OCI-LY3 (cell line): ENCODE measurements around the gene ZSWIM5.

Experiments
- H2AFZ ChIP-seq: fragments of 200-600, 300-600 bp; shearing (Covaris generic); 2 replicates; pipeline ENCODE4 v1.6.0; 2014; ENCODE audit warnings: antibody characterized with exemption, low read depth, low read length
- H3K27ac ChIP-seq: fragments of 200-600, 300-600 bp; sonication (generic); 2 replicates; pipeline ENCODE4 v1.5.1; 2014; ENCODE audit warnings: mild to moderate bottlenecking, low read length, moderate library complexity, mixed read lengths
- H3K27me3 ChIP-seq: fragments of 200-600, 300-600 bp; sonication (generic); 2 replicates; pipeline ENCODE4 v1.6.1; 2014; ENCODE audit warnings: low read depth, low read length, mixed read lengths
- H3K36me3 ChIP-seq: fragments of 200-600, 300-600 bp; sonication (generic); replicated peaks from 2 replicates; pipeline ENCODE3; 2014; ENCODE audit warnings: low read depth, low read length, mixed read lengths
- H3K4me1 ChIP-seq: fragments of 300-600, 200-600 bp; sonication (generic); 2 replicates; pipeline ENCODE4 v1.6.1; 2014; ENCODE audit warnings: low read length, mixed read lengths
- H3K4me2 ChIP-seq: fragments of 200-600, 300-600 bp; sonication (generic); 2 replicates; pipeline ENCODE4 v1.6.1; 2014; ENCODE audit warnings: low read length, mixed read lengths
- H3K4me3 ChIP-seq: fragments of 300-600, 200-600 bp; sonication (generic); 2 replicates; pipeline ENCODE4 v1.5.1; 2014; ENCODE audit warnings: antibody characterized with exemption, mild to moderate bottlenecking, low read length, moderate library complexity
- H3K79me2 ChIP-seq: fragments of 300-600, 200-600 bp; shearing (Covaris generic); 2 replicates; pipeline ENCODE4 v1.6.1; 2014; ENCODE audit warnings: mild to moderate bottlenecking, low read length, mixed read lengths
- H3K9ac ChIP-seq: fragments of 300-600, 200-600 bp; shearing (Covaris generic); 2 replicates; pipeline ENCODE4 v1.6.0; 2014; ENCODE audit warnings: mild to moderate bottlenecking, low read length, moderate library complexity
- H3K9me3 ChIP-seq: fragments of 200-600, 300-600 bp; shearing (Covaris generic); 2 replicates; pipeline ENCODE4 v1.6.1; 2014; ENCODE audit warnings: low read length, mixed read lengths; ENCODE audit not compliant: insufficient read depth
- H4K20me1 ChIP-seq: fragments of 200-600, 300-600 bp; sonication (generic); 2 replicates; pipeline ENCODE4 v1.6.1; 2016; ENCODE audit warnings: low read length, mixed read lengths; ENCODE audit not compliant: insufficient read depth
- CTCF ChIP-seq: fragments of 200-600, 300-600 bp; sonication (generic); IDR thresholded peaks from 2 replicates; pipeline ENCODE4 v1.5.1; 2014; ENCODE audit warnings: antibody characterized with exemption, low read length, low read depth
- EZH2phosphoT487 ChIP-seq: fragments of 200-600 bp; shearing (Covaris generic); IDR thresholded peaks from 2 replicates; pipeline ENCODE4 v1.6.1; 2018; ENCODE audit warnings: antibody characterized with exemption, mixed run types, low read depth

The ZSWIM5 gene

GRCh38 chr1:45213892-45214291 is 7.5 kb upstream of the ZSWIM5 start:
- Histone ChIP-seq H3K4me2 (no peak overlapping the region), H4K20me1 (no peaks in the 10 kb centered on the region), H3K36me3 (no peaks in the 10 kb centered on the region), H3K27me3 (no peaks in the 10 kb centered on the region), H3K9ac (no peak overlapping the region), H3K27ac (no peak overlapping the region), H3K79me2 (no peaks in the 10 kb centered on the region), H3K4me1 (no peaks in the 10 kb centered on the region), H3K9me3 (no peaks in the 10 kb centered on the region), H3K4me3 (no peak overlapping the region), H2AFZ (no peak overlapping the region)
- no peak for TF ChIP-seq CTCF
- TF ChIP-seq EZH2phosphoT487 = no peak

GRCh38 chr1:45211076-45211475 is 4.7 kb upstream of the ZSWIM5 start:
- H3K27ac ChIP-seq = no peak overlapping the region
- no peaks in the 10 kb centered on the region for H3K36me3 ChIP-seq
- no peaks in the 10 kb centered on the region for H4K20me1 ChIP-seq
- no peak overlapping the region for H3K9ac ChIP-seq
- H3K4me1 ChIP-seq = peaks cover 6% of the 10 kb centered on the region
- no peak overlapping the region for H3K4me2 ChIP-seq
- H3K4me3 ChIP-seq = no peak overlapping the region
- H3K9me3 ChIP-seq = no peaks in the 10 kb centered on the region
- no peaks in the 10 kb centered on the region for H3K79me2 ChIP-seq
- H2AFZ ChIP-seq = no peak overlapping the region
- H3K27me3 ChIP-seq = peaks cover 3% of the 10 kb centered on the region; the same call in 1 of the 2 replicates
- no peak for TF ChIP-seq EZH2phosphoT487
- TF ChIP-seq CTCF = no peak

- Histone ChIP-seq H3K4me3 (peak overlapping the region; percentile 99), H3K36me3 (no peaks in the 10 kb centered on the region), H3K9ac (peak overlapping the region; percentile 34), H2AFZ (peak overlapping the region; percentile 69; the same call in 1 of the 2 replicates), H3K27ac (no peak overlapping the region), H3K4me1 (peaks cover 11% of the 10 kb centered on the region), H3K79me2 (no peaks in the 10 kb centered on the region), H4K20me1 (no peaks in the 10 kb centered on the region), H3K4me2 (peak overlapping the region; percentile 95), H3K27me3 (peaks cover 16% of the 10 kb centered on the region), H3K9me3 (no peaks in the 10 kb centered on the region)
- no peak for TF ChIP-seq EZH2phosphoT487
- no peak for TF ChIP-seq CTCF
Observed at GRCh38 chr1:45206808-45207623, 611 bp upstream of the ZSWIM5 start.

GRCh38 chr1:45205011-45205909 is 1.1 kb downstream of the ZSWIM5 start:
- peaks cover 16% of the 10 kb centered on the region for H3K27me3 ChIP-seq
- peak overlapping the region; percentile 84 for H3K4me2 ChIP-seq
- no peaks in the 10 kb centered on the region for H4K20me1 ChIP-seq
- no peaks in the 10 kb centered on the region for H3K36me3 ChIP-seq
- H3K9ac ChIP-seq = 0 out of 2 replicates have a peak overlapping the region, but pooled peaks have one; percentile 28
- H3K4me3 ChIP-seq = peak overlapping the region; percentile 99
- 0 out of 2 replicates have a peak overlapping the region, but pooled peaks have one; percentile 1 for H2AFZ ChIP-seq
- H3K9me3 ChIP-seq = no peaks in the 10 kb centered on the region
- no peaks in the 10 kb centered on the region for H3K79me2 ChIP-seq
- H3K27ac ChIP-seq = no peak overlapping the region
- H3K4me1 ChIP-seq = peaks cover 11% of the 10 kb centered on the region
- TF ChIP-seq EZH2phosphoT487 = no peak
- no peak for TF ChIP-seq CTCF
